GM12872 (cell line): Measurements from ENCODE around the gene EXOSC7.

Source experiments
- TF ChIP-seq, protein P1 (sequence below): IDR thresholded peaks from 3 replicates; pipeline ENCODE4 v1.5.1; 2011; ENCODE audit warnings: low read depth, mild to moderate bottlenecking, low read length, moderate library complexity; ENCODE audit not compliant: insufficient read depth

EXOSC7 gene

GRCh38 chr3:44932986-44933944 lies 42.8 kb upstream of the EXOSC7 start:
- TF ChIP-seq, protein P1, sequence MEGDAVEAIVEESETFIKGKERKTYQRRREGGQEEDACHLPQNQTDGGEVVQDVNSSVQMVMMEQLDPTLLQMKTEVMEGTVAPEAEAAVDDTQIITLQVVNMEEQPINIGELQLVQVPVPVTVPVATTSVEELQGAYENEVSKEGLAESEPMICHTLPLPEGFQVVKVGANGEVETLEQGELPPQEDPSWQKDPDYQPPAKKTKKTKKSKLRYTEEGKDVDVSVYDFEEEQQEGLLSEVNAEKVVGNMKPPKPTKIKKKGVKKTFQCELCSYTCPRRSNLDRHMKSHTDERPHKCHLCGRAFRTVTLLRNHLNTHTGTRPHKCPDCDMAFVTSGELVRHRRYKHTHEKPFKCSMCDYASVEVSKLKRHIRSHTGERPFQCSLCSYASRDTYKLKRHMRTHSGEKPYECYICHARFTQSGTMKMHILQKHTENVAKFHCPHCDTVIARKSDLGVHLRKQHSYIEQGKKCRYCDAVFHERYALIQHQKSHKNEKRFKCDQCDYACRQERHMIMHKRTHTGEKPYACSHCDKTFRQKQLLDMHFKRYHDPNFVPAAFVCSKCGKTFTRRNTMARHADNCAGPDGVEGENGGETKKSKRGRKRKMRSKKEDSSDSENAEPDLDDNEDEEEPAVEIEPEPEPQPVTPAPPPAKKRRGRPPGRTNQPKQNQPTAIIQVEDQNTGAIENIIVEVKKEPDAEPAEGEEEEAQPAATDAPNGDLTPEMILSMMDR = no peak

DNA sequence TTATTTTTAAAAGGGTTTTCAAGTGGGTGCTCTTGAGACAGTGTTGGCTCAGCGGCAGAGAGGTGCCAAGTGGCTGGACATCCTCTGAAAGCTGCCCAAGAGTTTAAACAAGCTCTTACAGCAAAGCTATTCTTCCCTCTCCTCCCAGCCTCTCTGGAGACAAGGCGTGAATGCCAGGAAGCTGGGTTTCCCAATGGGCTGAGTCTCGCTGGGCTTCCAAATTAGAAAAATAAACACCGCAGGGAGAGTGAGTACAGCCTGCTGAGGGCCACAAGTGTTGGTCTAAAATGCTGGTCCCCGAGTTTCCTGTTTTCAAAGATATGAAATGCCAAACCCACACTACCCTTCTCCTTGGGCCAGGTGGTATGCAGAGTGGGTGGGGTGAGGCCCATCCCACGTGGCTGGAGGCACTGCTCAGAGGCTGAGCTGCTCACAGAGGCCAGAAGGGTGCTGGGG lies 36.4 kb upstream of the EXOSC7 start:
- TF ChIP-seq, protein P1 = no peak

DNA sequence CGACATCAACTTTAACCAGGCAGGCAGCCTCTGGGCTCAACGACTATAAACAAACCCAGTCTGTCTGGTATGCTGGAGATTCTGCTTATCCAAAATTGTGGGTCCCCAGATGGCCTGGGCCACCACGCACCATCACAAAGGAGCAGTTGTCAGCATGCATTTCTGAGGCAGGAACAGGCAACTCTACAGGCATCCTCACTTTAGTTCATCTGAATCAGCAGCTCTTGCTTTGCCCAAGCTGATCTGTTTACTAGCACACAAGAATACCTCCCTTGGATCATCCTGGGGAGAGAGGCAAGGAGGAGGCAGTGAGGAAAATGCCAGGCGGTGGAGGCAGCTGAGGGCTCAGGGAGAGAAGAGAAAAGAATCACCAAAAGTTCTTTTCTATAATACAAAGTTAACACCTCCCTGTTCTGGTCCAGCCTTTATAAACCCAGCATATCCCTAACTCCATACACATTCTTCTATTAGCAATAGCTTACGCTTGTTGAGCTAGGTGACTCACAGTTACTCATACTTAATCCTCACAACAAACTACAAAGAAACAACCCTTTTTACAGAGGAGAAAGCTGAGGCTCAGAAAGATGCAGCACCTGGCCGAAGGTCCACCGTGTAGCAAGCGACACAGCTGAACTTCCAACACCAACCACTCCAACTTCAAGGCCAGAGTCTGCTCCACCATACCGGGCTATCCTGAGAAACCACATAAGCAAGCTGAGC lies 33.7 kb upstream of the EXOSC7 start:
- TF ChIP-seq, protein P1 = no peak

- TF ChIP-seq, protein P1 = no peak
Observed at GRCh38 chr3:44948239-44948638, 27.8 kb upstream of the EXOSC7 start.

DNA sequence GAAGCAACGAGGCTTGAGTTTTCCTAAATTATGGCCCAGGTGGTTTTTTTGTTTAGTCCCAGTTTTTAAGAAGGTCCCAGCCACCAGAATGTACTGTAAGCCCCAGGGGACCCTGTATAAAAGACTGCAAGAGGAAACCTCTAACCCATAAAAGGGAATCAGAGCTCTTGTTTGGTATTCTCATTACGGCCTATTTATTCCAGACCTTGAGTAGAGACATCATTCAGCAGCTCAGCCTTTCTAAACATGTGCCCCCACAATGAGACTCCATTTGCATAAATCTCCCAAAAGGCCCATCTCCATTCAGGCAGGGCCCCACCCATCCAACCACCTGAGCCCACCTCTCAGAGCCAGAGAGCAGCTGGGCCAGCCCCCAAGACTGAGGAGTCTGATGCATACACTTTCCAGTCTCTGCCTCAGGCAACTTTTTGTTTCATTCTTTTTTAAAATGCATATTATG lies 25.7 kb upstream of the EXOSC7 start:
- TF ChIP-seq, protein P1 = no peak

GRCh38 chr3:44952689-44953088 lies 23.4 kb upstream of the EXOSC7 start:
- TF ChIP-seq, protein P1 = no peak

DNA sequence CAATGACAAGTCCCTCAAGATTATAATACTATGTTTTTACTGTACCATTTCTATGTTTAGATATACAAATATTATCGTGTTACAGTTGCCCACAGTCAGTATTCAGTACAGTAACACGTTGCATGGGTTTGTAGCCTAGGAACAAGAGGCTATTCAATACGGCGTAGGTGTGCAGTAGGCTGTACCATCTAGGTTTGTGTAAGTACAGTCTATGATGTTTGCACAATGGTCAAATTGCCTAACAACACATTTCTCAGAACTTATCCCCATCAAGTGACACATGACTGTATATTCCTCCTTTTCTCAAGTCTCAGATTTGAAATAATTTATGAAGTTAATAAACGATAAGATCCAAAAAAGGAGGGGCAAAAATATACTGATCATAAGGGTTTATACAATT lies 21.7 kb upstream of the EXOSC7 start:
- TF ChIP-seq, protein P1 = no peak
